Ovary (tissue), 9 donors: ENCODE measurements around the gene SEMA3C. TPM values are rescaled to one million over a fixed set of nuclear protein-coding genes. Genes with fewer than 3 reads are reported as not detected.

Source experiments
- DNase-seq, 5 donors: peaks; one replicate each; pipeline ENCODE4 v3.0.0-alpha.2; 2019 to 2020
- H3K27ac ChIP-seq, 2 donors: fragments of 200-600 bp; one replicate each; pipeline versions ENCODE4 v1.5.1 to v1.8.0; 2019 to 2022
- H3K27me3 ChIP-seq: fragments of 200-600 bp; one replicate; pipeline ENCODE4 v1.8.0; 2022
- H3K36me3 ChIP-seq: fragments of 200-600 bp; sonication (generic); one replicate; pipeline ENCODE4 v1.5.1; 2019
- H3K4me1 ChIP-seq: one replicate; pipeline ENCODE4 v1.8.1; 2013; ENCODE audit warnings: mild to moderate bottlenecking, moderate library complexity; ENCODE audit not compliant: insufficient read depth
- H3K4me3 ChIP-seq: fragments of 200-600 bp; sonication (generic); one replicate; pipeline ENCODE4 v1.5.1; 2017
- H3K9me3 ChIP-seq, 2 donors: fragments of 200-600 bp in 1 of 2; sonication (generic) in 1 of 2; one replicate each; pipeline versions ENCODE4 v1.5.1 to v1.8.1; 2013 to 2019; ENCODE audit warnings: mild to moderate bottlenecking in 1 of 2, moderate library complexity in 1 of 2
- CTCF ChIP-seq, 3 donors: fragments of 450-650 bp in 2 of 3; fragments of 200-600 bp in 1 of 3; IDR thresholded peaks; one replicate each; pipeline versions ENCODE4 v1.5.1 to v1.8.0; 2016 to 2022; ENCODE audit warnings: antibody characterized with exemption in 3 of 3, mild to moderate bottlenecking in 1 of 3
- EP300 ChIP-seq: sonication (generic); formaldehyde crosslinking; IDR thresholded peaks from one replicate; pipeline ENCODE4 v1.6.1; 2017; ENCODE audit warnings: antibody characterized with exemption
- POLR2A ChIP-seq: fragments of 450-650 bp; IDR thresholded peaks from one replicate; pipeline ENCODE4 v1.6.1; 2017; ENCODE audit warnings: antibody characterized with exemption, mild to moderate bottlenecking, moderate library complexity
- WGBS, 3 donors: extraction: QIAGEN DNeasy Blood & Tissue Kit in 1 of 3; methylation state at CpG; one replicate each; pipeline versions ENCODE4 v1.1.5 to v1.1.7; 2013 to 2017; 5-methylcytosine and 5-hydroxymethylcytosine counted together
- intact Hi-C, 4 donors: fragments of 100-400 bp; cut with DNase I; formaldehyde crosslinking; loops; one replicate each; pipeline versions ENCODE4 v1.11.0 to v1.15.1; 2022 to 2023
- polyA plus RNA-seq, 2 donors: library from polyadenylated mRNA; stranded (reverse); fragments of 200-250 nt in 1 of 2; fragments of 350-450 nt in 1 of 2; fragmentation: Illumina TruSeq in 1 of 2; extraction: RNeasy Lipid Tissue Mini Kit (QIAGEN cat#74804) in 1 of 2; gene quantifications; one replicate each; pipeline ENCODE4 v1.2.3, GENCODE V29; 2013 to 2014
- total RNA-seq, 7 donors: library from RNA; depleted of rRNA in 2 of 7; stranded (reverse); fragments of >200 nt in 2 of 7; fragmentation: NEBNext Ultra II Directional in 3 of 7; extraction: Animal tissue kit (Norgen Biotek cat#: 25700) in 3 of 7; gene quantifications; one replicate each; pipeline versions ENCODE4 v1.1.0 to v1.2.4, GENCODE V29; 2016 to 2023
- donor health status: DM: no; HTN: no; CAD: no; lungs with moderate emphysema.
- donor health status: DM: no; HTN: no; CAD: no.
- donor health status: Bipolar disorder and iron deficiency.
- donor health status: DM: yes; HTN: yes; CAD: no.
- donor health status: DM: no; HTN: no; CAD: no.
- donor health status: DM: yes; HTN: yes; CAD: no.

Gene SEMA3C
- total and polyA plus RNA-seq, 9 donors: 20.1 to 91.9 (median 53.5) TPM

- H3K36me3 ChIP-seq: no peaks in the 10 kb centered on the region
- no peak overlapping the region for H3K4me3 ChIP-seq
- no peaks in the 10 kb centered on the region for H3K27me3 ChIP-seq
- intact Hi-C loops: no loop called here
- no peaks in the 10 kb centered on the region for H3K9me3 ChIP-seq
- DNase-seq: no peak
- peaks cover 4% of the 10 kb centered on the region for H3K4me1 ChIP-seq
- TF ChIP-seq CTCF (IDR thresholded peaks at IDR 0.05) (no peak), POLR2A (no peak), EP300 (no peak)
- WGBS, 3 donors: 91 to 94% (median 92%) methylated on average over 4 of the region's 4 CpGs
- no peak overlapping the region for H3K27ac ChIP-seq
Measured at GRCh38 chr7:80882213-80882801, 36.5 kb downstream of the SEMA3C start.

- TF ChIP-seq POLR2A (no peak), EP300 (no peak), CTCF (IDR thresholded peaks at IDR 0.05) (no peak)
- H3K4me3 ChIP-seq: no peak overlapping the region
- no peaks in the 10 kb centered on the region for H3K36me3 ChIP-seq
- peaks cover 4% of the 10 kb centered on the region for H3K4me1 ChIP-seq
- H3K9me3 ChIP-seq: no peaks in the 10 kb centered on the region
- no peaks in the 10 kb centered on the region for H3K27me3 ChIP-seq
- intact Hi-C loops: no loop called here
- DNase-seq: no peak
- no peak overlapping the region for H3K27ac ChIP-seq
- 88 to 95% (median 94%) methylated on average over 1 of the region's 1 CpG for WGBS, 3 donors
Measured at GRCh38 chr7:80881351-80881900, 37.4 kb downstream of the SEMA3C start.

- intact Hi-C loops: no loop called here
- TF ChIP-seq EP300 (no peak), CTCF (IDR thresholded peaks at IDR 0.05) (no peak), POLR2A (no peak)
- Histone ChIP-seq H3K27ac (no peak overlapping the region), H3K36me3 (no peaks in the 10 kb centered on the region), H3K4me3 (no peak overlapping the region), H3K4me1 (peaks cover 1% of the 10 kb centered on the region), H3K9me3 (no peaks in the 10 kb centered on the region), H3K27me3 (no peaks in the 10 kb centered on the region)
- WGBS, 3 donors: 91 to 96% (median 95%) methylated on average over 5 of the region's 5 CpGs
- no peak for DNase-seq
Measured at GRCh38 chr7:80879849-80880248, 39.0 kb downstream of the SEMA3C start.

GRCh38 chr7:80876894-80877414 is 41.9 kb downstream of the SEMA3C start:
- DNase-seq: no peak
- no peaks in the 10 kb centered on the region for H3K36me3 ChIP-seq
- intact Hi-C loops: no loop called here
- WGBS, 3 donors: 73 to 77% (median 76%) methylated on average over 5 of the region's 5 CpGs
- H3K9me3 ChIP-seq: no peaks in the 10 kb centered on the region
- TF ChIP-seq POLR2A (no peak), CTCF (IDR thresholded peaks at IDR 0.05) (no peak), EP300 (no peak)
- H3K4me3 ChIP-seq: no peak overlapping the region
- H3K4me1 ChIP-seq: no peaks in the 10 kb centered on the region
- no peaks in the 10 kb centered on the region for H3K27me3 ChIP-seq
- H3K27ac ChIP-seq: no peak overlapping the region
